Measurements from ENCODE around the gene LENEP. TPM values are rescaled to one million over a fixed set of nuclear protein-coding genes. Genes with fewer than 3 reads are reported as not detected.
A peak's percentile ranks its signal among the peaks of the same experiment; 100 is the strongest.

LENEP gene
- total RNA-seq, 1 experiment from 2014 or later: 0.42 TPM

- intact Hi-C loops (cut with micrococcal nuclease): no loop called here
- BruUV-seq (replicated peaks): no TSS peak
- Histone ChIP-seq H4K20me1 (ENCODE audit: insufficient read depth) (no peaks in the 10 kb centered on the region), H3K36me3 (ENCODE audit: control insufficient read depth in 1 of 2, insufficient read depth in 2 of 2, low read length in 2 of 2) (no peaks in the 10 kb centered on the region), H3K9me2 (ENCODE audit: insufficient read depth) (no peaks in the 10 kb centered on the region), H3K79me2 (ENCODE audit: insufficient read depth, low read length) (no peaks in the 10 kb centered on the region), H3K27me3 (ENCODE audit: insufficient read depth, low read length) (no peaks in the 10 kb centered on the region), H3K4me3 (replicated peaks in 1 of 2; ENCODE audit: low read depth in 1 of 2, low read length in 2 of 2) (0 out of 4 replicates have a peak overlapping the region, but pooled peaks of 1 of the 2 experiments have one; percentile 7), H3K9ac (ENCODE audit: low read length) (peak overlapping the region; percentile 38), H3K9me3 (ENCODE audit: control insufficient read depth in 1 of 2, insufficient read depth in 1 of 2, low read depth in 1 of 2, low read length in 2 of 2) (no peaks in the 10 kb centered on the region), H3K4me2 (ENCODE audit: low read length) (peak overlapping the region; percentile 74), H3K4me1 (ENCODE audit: control insufficient read depth in 1 of 2, insufficient read depth in 2 of 2, low read length in 2 of 2) (peaks cover 20 to 38% of the 10 kb centered on the region in 2 experiments), H3K27ac (ENCODE audit: low read depth, low read length) (no peak overlapping the region; the same call in 1 of the 2 replicates), H2AFZ (ENCODE audit: low read depth, low read length, poor library complexity, severe bottlenecking) (no peak overlapping the region)
- ChIA-PET POLR2A (interaction anchor here (1.0 kb wide), 1 partner anchor 53 kb away, joined by 3 read pairs; no protein-coding TSS in a partner anchor), RAD21 (ENCODE audit: low non-redundant PET in 1 of 2, low total read pairs in 2 of 2, uncharacterized antibody in 2 of 2, unreplicated experiment in 2 of 2) (interaction anchor here in 1 of 2 experiments (0.7 kb wide), 1 partner anchor 43 kb away, joined by 4 read pairs; no protein-coding TSS in a partner anchor), CTCF (interaction anchor here (0.7 to 1.7 kb wide), 3 partner anchors 9 to 267 kb away, joined by 3 to 8 read pairs (median 4); no protein-coding TSS in a partner anchor)
- TF ChIP-seq RAD21 (IDR thresholded peaks at IDR 0.05; ENCODE audit: low read depth): no peak
- TF ChIP-seq YY1 (IDR thresholded peaks at IDR 0.05; ENCODE audit: extremely low read depth, insufficient replicate concordance, low read depth, low read length): no peak
- no peak for TF ChIP-seq CTCF (IDR thresholded peaks at IDR 0.05 in 2 of 3, conservative IDR thresholded peaks at IDR 0.05 in 1 of 3; ENCODE audit: borderline replicate concordance in 1 of 3, insufficient read depth in 1 of 3, low read depth in 2 of 3, low read length in 2 of 3)
- TF ChIP-seq FOSL1 (IDR thresholded peaks at IDR 0.05; ENCODE audit: low read depth): peak; percentile 79
- no peak for TF ChIP-seq EZH2phosphoT487 (IDR thresholded peaks at IDR 0.05; ENCODE audit: borderline replicate concordance)
- TF ChIP-seq EZH2 (IDR thresholded peaks at IDR 0.05): no peak
- peak; percentile 58 for TF ChIP-seq SP1 (IDR thresholded peaks at IDR 0.05; ENCODE audit: low read depth)
- no peak for TF ChIP-seq CBX3 (IDR thresholded peaks at IDR 0.05; ENCODE audit: low read depth)
- no peak for TF ChIP-seq ZBTB33 (IDR thresholded peaks at IDR 0.05; ENCODE audit: extremely low read depth, insufficient replicate concordance, low read length)
- peak; percentile 73 for TF ChIP-seq JUND (IDR thresholded peaks at IDR 0.05)
- DNase-seq (ENCODE audit: low read depth, low spot score) (no peak), ATAC-seq (peak; percentile 84)
Observed at GRCh38 chr1:155026588-155026987, 33.2 kb downstream of the LENEP start.

All from HCT116 (cell line).